HFF-Myc (cell line): ENCODE results near the gene TRERF1.
"Not testable (repeated sequence)": the region's sequence is repeated elsewhere in the genome, so short reads cannot be mapped to it uniquely, and the experiment has no call there.

Experiments
- DNase-seq: peaks from one replicate; pipeline ENCODE4 v3.0.0-alpha.2; 2011; ENCODE audit warnings: low read depth; ENCODE audit errors: extremely low read depth
- H3K4me3 ChIP-seq: replicated peaks from 2 replicates; pipeline ENCODE4 v1.5.1; 2011; ENCODE audit warnings: low read depth, mild to moderate bottlenecking, control low read depth, low read length
- TF ChIP-seq, protein P1 (sequence below): IDR thresholded peaks from 2 replicates; pipeline ENCODE4 v1.5.1; 2012; ENCODE audit warnings: mild to moderate bottlenecking, low read depth, low read length, control low read depth; ENCODE audit errors: missing control alignments

TRERF1 gene

DNA sequence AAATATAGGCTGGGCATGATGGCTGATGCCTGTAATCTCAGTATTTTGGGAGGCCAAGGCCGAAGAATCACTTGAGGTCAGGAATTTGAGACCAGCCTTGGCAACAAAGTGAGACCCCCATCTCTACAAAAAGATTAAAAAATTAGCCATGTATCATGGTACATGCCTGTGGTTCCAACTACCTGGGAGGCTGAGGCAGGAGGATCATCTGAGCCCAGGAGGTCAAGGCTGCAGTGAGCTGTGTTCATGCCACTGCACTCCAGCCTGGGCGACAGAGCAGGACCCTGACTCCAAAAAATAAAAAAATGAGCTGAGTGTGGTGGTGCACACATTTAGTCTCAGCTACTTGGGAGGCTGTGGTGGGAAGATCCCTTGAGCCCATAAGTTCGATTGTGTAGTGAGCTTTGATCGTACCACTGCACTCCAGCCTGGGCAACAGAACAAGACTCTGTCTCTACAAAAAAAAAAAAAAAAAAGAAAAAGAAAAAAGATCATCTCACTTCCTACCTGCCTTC is 246.9 kb downstream of the TRERF1 start:
- no peak overlapping the region for H3K4me3 ChIP-seq
- DNase-seq: no peak
- TF ChIP-seq, protein P1, sequence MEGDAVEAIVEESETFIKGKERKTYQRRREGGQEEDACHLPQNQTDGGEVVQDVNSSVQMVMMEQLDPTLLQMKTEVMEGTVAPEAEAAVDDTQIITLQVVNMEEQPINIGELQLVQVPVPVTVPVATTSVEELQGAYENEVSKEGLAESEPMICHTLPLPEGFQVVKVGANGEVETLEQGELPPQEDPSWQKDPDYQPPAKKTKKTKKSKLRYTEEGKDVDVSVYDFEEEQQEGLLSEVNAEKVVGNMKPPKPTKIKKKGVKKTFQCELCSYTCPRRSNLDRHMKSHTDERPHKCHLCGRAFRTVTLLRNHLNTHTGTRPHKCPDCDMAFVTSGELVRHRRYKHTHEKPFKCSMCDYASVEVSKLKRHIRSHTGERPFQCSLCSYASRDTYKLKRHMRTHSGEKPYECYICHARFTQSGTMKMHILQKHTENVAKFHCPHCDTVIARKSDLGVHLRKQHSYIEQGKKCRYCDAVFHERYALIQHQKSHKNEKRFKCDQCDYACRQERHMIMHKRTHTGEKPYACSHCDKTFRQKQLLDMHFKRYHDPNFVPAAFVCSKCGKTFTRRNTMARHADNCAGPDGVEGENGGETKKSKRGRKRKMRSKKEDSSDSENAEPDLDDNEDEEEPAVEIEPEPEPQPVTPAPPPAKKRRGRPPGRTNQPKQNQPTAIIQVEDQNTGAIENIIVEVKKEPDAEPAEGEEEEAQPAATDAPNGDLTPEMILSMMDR: no peak

DNA sequence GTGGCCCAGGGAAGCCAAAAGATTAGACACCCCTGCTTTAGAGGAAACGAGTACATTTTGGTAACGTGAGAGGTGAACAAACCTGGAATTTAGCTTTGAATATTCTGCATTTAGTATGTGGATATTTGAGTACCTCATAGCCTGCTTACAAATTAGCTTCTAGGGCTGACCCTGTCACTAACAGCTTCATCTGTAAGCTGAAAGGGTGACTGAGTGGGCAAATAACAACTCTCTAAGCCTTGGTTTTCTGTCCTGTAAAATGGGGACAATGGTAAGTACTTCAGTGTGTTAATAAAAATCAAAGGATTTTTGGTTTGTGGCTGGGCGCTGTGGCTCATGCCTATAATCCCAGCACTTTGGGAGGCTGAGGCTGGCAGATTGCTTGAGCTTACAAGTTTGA is 248.5 kb downstream of the TRERF1 start:
- H3K4me3 ChIP-seq: no peak overlapping the region
- no peak for DNase-seq
- TF ChIP-seq, protein P1: no peak

DNA sequence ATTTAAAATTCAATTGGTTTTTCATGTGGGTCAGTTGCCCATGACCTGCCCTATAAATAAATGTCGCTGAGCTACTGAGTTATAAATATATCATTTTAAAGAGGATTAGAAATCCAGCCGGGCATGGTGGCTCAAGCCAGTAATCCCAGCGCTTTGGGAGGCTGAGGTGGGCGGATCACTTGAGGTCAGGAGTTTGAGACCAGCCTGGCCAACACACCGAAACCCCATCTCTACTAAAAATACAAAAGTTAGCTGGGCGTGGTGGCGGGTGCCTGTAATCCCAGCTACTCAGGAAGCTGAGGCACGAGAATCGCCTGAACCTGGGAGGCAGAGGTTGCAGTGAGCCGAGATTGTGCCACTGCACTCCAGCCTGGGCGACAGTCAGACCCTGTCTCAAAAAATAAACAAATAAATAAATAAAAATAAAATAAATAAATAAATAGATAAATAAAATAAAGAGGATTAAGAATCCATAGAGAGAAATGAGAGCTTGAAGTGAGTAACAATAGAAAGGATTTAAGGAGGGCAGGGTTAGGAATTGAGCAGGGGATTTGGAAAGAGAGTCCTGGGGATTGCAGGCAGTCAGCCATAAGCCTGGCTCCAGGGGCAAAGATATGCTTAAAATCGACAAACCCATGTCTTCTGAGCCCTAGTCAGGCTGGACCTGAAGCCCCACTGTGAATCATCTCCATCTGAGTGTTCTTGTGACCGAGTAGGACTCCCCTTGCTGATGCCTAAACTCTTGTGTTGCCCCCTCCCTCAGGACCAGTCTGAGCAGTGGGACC is 249.4 kb downstream of the TRERF1 start:
- H3K4me3 ChIP-seq, DNase-seq: not testable (repeated sequence)

DNA sequence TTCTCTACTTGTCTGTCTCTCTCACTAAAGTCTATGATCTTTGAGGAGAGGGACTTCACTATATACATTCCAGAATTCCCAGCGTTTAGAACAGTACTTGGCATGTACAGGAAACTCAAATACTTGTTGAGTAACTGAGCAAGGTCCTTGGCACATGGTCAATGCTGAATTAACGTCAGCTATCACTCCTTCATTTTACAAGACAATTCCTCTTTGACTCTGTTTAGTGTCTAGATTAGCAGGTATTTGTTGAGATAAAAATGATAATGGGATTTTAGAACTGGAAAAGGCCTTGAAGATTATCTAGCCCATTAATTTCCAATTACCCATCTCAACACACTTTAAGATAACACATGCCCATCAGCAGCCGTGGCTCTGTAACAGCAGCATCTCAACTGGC is 250.3 kb downstream of the TRERF1 start:
- TF ChIP-seq, protein P1: no peak
- no peak for DNase-seq
- no peak overlapping the region for H3K4me3 ChIP-seq

DNA sequence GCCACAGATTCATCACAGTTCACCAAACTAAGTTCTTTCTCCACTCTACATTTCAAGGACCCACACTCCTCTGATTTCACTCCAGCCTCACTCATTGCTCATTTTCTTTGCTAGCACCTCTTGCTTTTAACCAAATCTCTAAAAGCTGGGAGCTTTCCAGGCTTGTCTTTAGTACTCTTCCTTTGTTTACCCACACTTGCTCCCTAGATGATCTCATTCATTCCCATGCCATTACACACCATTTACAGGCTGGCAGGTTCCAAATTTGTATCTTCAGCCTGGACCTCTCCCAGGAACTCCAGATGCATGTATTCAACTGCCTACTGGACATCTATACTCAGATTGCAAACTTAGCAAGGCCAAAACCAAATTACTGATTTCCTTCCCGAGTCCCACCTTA is 251.7 kb downstream of the TRERF1 start:
- H3K4me3 ChIP-seq: no peak overlapping the region
- peak; percentile 71 for DNase-seq
- TF ChIP-seq, protein P1: no peak

DNA sequence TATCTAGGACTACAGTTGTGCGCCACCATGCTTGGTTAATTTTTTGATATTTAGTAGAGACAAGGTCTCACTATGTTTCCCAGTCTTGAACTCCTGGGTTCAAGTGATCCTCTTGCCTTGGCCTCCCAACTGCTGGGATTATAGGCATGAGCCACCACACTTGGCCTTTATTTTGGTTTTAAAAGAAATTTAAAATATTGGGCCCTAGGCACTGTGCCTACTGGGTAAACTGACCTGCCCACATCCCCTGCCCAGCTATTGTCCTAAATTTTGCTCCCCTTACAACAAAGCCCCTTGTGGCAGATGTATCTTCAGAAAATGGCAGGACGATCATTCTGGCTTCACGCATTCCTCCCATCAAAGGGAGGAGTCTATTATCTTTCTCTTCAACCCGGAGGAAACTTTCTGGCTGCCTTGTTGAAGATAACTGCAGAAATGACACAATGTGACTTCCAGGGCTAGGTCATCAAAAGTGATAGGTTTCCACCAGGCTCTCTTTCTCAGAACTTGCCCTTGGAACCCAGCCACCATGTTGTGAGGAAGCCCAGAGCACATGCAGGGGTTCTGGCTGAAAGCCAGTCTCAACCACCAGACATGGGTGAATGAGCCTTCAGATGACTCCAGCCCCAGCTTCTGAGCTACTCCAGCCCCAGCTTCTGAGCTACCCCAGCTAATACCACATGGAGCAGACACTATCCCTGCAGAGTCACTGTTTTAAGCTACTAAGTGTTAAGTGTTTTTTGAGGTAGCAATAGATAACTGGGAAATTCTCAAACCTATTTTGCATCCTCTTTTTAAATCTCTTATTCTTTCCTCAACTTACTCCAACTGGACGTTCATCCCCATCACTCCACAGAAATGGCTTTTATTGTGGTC is 252.4 kb downstream of the TRERF1 start:
- H3K4me3 ChIP-seq: no peak overlapping the region
- DNase-seq: peak; percentile 35
- TF ChIP-seq, protein P1: no peak
